ENCODE results near the gene ELAVL3. TPM values are rescaled to one million over a fixed set of nuclear protein-coding genes. Genes with fewer than 3 reads are reported as not detected.
"Not testable (repeated sequence)": the region's sequence is repeated elsewhere in the genome, so short reads cannot be mapped to it uniquely, and the experiment has no call there.

Gene ELAVL3
- total RNA-seq, 1 experiment from 2014 or later: not detected

GRCh38 chr19:11448923-11449554 lies 31.8 kb downstream of the ELAVL3 start:
- in situ Hi-C loops (cut with HindIII; ENCODE audit: low pct_unique_long_range_greater_than_20kb, low sequenced_read_pairs): no loop called here
- DNase-seq (ENCODE audit: low read depth): no peak

- no peak for DNase-seq (ENCODE audit: low read depth)
- in situ Hi-C loops (cut with HindIII; ENCODE audit: low pct_unique_long_range_greater_than_20kb, low sequenced_read_pairs): no loop called here
Measured at GRCh38 chr19:11448410-11448809, 32.4 kb downstream of the ELAVL3 start.

GRCh38 chr19:11447347-11448262 lies 33.2 kb downstream of the ELAVL3 start:
- DNase-seq (ENCODE audit: low read depth): no peak
- in situ Hi-C loops (cut with HindIII; ENCODE audit: low pct_unique_long_range_greater_than_20kb, low sequenced_read_pairs): no loop called here

- in situ Hi-C loops (cut with HindIII; ENCODE audit: low pct_unique_long_range_greater_than_20kb, low sequenced_read_pairs): no loop called here
- DNase-seq (ENCODE audit: low read depth): no peak
Measured at GRCh38 chr19:11446652-11447301, 34.1 kb downstream of the ELAVL3 start.

GRCh38 chr19:11446271-11446651 lies 34.6 kb downstream of the ELAVL3 start:
- DNase-seq (ENCODE audit: low read depth): no peak
- in situ Hi-C loops (cut with HindIII; ENCODE audit: low pct_unique_long_range_greater_than_20kb, low sequenced_read_pairs): no loop called here

- DNase-seq (ENCODE audit: low read depth): no peak
- in situ Hi-C loops (cut with HindIII; ENCODE audit: low pct_unique_long_range_greater_than_20kb, low sequenced_read_pairs): no loop called here
Measured at GRCh38 chr19:11445141-11445540, 35.7 kb downstream of the ELAVL3 start.

- in situ Hi-C loops (cut with HindIII; ENCODE audit: low pct_unique_long_range_greater_than_20kb, low sequenced_read_pairs): no loop called here
- DNase-seq (ENCODE audit: low read depth): no peak
Measured at GRCh38 chr19:11444059-11444458, 36.8 kb downstream of the ELAVL3 start.

GRCh38 chr19:11437955-11438354 lies 42.9 kb downstream of the ELAVL3 start:
- in situ Hi-C loops (cut with HindIII; ENCODE audit: low pct_unique_long_range_greater_than_20kb, low sequenced_read_pairs): no loop called here
- no peak for DNase-seq (ENCODE audit: low read depth)

- no peak for DNase-seq (ENCODE audit: low read depth)
Measured at GRCh38 chr19:11435833-11436313, 45.0 kb downstream of the ELAVL3 start.

GRCh38 chr19:11435057-11435832 lies 45.6 kb downstream of the ELAVL3 start, which contains the start of the genes ODAD3 and PRKCSH:
Gene ODAD3 (minus strand): TSS chr19:11435121. CDS start chr19:11435016, 105 bp downstream.
Gene PRKCSH (plus strand): TSS chr19:11435635. CDS start chr19:11436118, 483 bp downstream.
- in situ Hi-C loops (cut with HindIII; ENCODE audit: low pct_unique_long_range_greater_than_20kb, low sequenced_read_pairs): no loop called here
- DNase-seq (ENCODE audit: low read depth): peak; percentile 100

More at GRCh38 chr19:11435833-11436313, 45.0 kb downstream of the ELAVL3 start:
- in situ Hi-C loops (cut with HindIII; ENCODE audit: low pct_unique_long_range_greater_than_20kb, low sequenced_read_pairs): no loop called here

GRCh38 chr19:11434703-11435056 lies 46.2 kb downstream of the ELAVL3 start:
- in situ Hi-C loops (cut with HindIII; ENCODE audit: low pct_unique_long_range_greater_than_20kb, low sequenced_read_pairs): no loop called here

GRCh38 chr19:11433526-11433925 lies 47.3 kb downstream of the ELAVL3 start:
- DNase-seq (ENCODE audit: low read depth); in situ Hi-C loops (cut with HindIII; ENCODE audit: low pct_unique_long_range_greater_than_20kb, low sequenced_read_pairs): not testable (repeated sequence)

More at GRCh38 chr19:11434703-11435056, 46.2 kb downstream of the ELAVL3 start:
- DNase-seq (ENCODE audit: low read depth): no peak

- in situ Hi-C loops (cut with HindIII; ENCODE audit: low pct_unique_long_range_greater_than_20kb, low sequenced_read_pairs): no loop called here
- DNase-seq (ENCODE audit: low read depth): no peak
Measured at GRCh38 chr19:11426656-11427055, 54.2 kb downstream of the ELAVL3 start.

GRCh38 chr19:11425719-11426457 lies 55.0 kb downstream of the ELAVL3 start:
- in situ Hi-C loops (cut with HindIII; ENCODE audit: low pct_unique_long_range_greater_than_20kb, low sequenced_read_pairs): no loop called here
- no peak for DNase-seq (ENCODE audit: low read depth)

- no peak for DNase-seq (ENCODE audit: low read depth)
- in situ Hi-C loops (cut with HindIII; ENCODE audit: low pct_unique_long_range_greater_than_20kb, low sequenced_read_pairs): no loop called here
Measured at GRCh38 chr19:11423791-11424181, 57.1 kb downstream of the ELAVL3 start.

GRCh38 chr19:11423164-11423790 lies 57.6 kb downstream of the ELAVL3 start:
- in situ Hi-C loops (cut with HindIII; ENCODE audit: low pct_unique_long_range_greater_than_20kb, low sequenced_read_pairs): no loop called here
- DNase-seq (ENCODE audit: low read depth): no peak
